ENCODE measurements around the gene HERC3.
A peak's percentile ranks its signal among the peaks of the same experiment; 100 is the strongest.

Gene HERC3

DNA sequence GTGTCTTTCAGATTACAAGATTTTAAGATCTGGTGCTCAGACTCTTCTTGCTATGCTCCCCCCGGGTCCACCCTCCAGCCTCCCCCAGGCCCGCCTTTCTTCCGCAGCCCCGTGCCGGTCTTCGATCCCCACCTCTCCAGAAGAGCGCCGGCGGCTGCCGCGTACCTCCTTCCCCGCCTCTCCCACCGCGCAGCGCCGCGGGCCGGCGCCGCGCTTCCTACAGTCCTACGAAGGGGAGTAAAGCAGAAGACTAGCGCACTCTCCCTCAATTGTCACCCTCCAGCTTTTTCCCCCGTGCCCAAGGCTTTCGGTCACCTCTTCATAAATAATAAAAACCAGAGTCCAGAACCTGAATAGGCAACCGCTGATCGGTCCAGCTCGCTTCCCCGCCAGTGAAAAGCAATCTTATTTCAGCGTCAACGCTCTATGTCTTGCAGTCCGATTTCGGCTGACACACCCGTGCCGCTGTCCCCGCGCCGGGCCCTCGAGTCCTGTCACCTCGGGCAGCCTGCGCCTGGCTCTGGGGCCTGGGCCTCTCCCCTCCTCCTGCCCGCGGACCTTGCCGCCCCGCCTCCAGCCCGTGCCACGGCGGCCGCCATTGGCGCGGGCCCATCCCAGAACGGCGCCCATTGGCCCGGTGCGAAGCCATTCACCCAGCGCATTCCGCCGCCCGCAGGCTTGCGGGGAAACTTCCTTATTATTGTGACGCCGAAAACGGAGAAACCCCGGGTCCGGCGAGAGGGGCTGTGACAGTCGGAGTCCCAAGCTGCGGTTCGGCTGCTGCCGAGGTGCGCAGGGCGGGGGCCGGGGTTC, at the start of gene HERC3:
Gene HERC3 (plus strand): TSS at position 694 of the 813 bp plus-strand sequence. CDS start 13,344 bp downstream, outside the sequence.
- DNase-seq = peak; percentile 80 to 82

DNA sequence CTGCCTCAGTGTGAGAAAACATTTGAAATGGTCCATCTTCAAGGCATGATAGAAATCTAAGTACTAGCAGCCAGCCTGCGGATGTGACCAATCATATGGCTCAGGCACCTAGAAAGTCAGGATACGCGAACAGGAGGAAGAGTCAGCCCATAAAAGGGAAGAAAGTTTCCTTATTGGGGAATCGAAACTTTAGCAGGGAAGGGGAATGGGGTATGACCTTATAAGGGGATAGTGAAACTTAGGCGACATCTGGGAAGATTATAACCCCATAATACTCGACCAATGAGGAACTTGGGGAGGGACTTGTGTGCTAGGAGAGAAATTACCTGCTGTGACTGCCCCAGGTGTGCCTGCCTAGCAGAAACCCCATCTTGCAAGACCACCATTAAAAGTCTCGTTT, 42.5 kb upstream of the HERC3 start:
- DNase-seq = no peak

DNA sequence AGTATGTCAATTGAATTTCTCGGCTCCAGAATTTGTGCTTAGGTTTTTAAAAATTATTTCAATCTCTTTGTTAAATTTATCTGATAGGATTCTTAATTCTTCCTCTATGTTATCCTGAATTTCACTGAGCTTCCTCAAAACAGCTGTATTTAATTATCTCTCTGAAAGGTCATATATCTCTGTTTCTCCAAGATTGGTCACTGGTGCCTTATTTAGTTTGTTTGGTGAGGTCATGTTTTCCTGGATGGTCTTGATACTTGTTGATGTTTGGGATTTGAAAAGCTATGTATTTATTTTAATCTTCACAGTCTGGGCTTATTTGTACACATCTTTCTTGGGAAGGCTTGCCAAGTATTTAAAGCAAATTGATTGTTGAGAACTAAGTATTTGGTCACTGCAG, 24.7 kb upstream of the HERC3 start:
- DNase-seq = no peak

DNA sequence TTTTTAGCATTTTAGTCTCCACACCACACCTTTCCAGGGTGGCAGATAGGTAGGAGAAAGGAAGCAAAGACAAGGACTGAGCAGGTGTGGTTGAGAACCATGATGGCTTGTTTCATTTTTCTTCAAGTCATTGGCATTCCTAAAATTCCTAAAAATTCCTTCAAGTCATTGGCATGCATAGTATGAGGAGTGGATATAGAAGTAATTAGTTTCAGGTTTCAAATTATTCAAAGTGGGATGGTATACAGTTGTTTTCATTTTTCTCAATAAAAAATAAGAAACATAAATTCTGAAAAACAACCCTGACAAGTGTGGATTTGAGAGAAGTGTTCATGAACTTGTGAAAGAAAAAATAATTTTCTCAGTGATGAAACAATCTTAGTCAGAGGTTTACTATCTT, 22.3 kb upstream of the HERC3 start:
- no peak for DNase-seq

DNA sequence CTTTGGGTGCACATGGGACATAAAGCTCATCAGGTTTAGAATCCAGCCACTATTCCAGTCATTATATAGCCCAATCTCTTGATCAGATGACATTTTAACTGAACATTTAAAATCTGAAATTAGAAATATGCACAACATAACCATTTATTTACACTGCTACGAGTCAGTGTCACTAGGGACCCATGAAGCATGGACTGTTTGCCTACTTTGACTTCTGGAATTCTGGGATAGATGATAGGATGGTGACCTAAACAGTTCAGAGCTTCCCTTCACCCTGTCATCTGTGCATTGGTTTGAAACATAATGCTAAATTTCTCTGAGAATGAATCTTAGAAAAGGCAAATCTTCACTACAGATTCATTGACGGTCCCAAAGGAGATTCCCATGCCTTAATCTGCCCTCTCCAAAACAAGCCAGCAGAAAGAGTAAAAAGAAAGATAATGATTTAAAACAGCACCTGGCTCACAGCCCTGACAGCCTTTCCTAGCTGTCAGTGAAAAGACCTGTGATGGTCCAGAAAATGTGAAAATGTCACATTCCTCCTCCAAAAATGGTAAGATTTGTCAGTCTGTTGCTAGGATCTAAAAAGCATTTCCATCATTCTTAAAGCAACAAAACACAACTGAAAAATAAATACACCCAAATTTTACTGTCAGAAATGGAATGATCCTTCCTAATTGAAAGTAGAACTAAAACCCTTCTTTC, 18.9 kb upstream of the HERC3 start:
- DNase-seq = no peak

DNA sequence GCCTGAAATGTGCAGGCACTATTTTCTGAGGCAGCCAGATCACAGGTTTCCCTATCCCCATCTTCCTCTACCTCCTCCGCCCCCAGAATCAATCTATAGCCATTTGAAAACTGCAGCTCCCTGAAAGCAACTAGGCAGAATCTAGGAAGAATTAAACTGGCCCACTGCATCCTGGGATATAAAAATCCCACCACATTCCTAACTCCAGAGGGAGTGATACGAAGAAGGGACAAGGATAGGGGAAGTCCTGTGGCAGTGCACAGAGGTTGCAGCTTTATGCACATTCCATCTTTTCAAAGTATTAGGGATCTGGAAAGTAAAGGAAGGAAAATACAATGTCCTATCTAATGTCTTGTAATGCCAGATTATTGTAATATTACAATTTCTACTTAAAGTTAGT, 18.3 kb upstream of the HERC3 start:
- DNase-seq = no peak

DNA sequence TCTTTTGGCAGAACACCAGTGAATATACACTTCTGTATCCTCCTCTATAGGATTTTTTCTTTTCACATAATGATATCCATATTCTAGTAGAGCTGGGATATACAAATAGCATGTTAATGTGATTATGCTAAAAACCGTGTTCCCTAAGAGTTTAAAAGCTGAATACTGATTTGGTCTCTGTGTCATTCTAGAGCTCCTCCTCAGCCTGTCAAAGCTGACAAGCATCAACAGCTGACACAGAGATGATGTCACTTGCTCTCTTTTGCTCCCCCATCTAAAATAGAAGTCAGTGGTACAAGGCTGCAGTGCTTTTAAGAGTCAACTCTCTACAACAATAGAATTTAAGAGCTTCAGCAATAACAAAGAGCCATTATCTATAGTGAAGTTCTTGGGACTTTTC, 17.1 kb upstream of the HERC3 start:
- DNase-seq = no peak

DNA sequence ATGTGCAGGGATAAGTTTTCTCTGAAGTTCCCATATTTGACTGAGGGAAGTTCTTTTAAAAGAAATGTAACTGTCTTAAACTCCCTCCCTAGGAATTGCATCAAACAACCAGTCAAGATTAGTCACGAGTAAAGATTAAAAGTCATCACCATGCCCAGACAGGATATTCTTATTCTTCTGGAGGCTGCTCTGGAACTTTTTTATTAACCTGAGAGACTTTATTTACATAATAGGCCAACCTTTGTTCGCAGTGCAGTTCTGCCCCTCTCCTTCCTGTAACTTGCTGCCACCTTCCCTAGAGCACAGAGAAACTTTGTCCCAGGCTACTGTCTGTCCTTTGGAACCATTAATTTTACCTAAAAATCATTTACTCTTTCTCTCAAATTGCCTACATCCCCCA, 9.8 kb upstream of the HERC3 start:
- DNase-seq = no peak

DNA sequence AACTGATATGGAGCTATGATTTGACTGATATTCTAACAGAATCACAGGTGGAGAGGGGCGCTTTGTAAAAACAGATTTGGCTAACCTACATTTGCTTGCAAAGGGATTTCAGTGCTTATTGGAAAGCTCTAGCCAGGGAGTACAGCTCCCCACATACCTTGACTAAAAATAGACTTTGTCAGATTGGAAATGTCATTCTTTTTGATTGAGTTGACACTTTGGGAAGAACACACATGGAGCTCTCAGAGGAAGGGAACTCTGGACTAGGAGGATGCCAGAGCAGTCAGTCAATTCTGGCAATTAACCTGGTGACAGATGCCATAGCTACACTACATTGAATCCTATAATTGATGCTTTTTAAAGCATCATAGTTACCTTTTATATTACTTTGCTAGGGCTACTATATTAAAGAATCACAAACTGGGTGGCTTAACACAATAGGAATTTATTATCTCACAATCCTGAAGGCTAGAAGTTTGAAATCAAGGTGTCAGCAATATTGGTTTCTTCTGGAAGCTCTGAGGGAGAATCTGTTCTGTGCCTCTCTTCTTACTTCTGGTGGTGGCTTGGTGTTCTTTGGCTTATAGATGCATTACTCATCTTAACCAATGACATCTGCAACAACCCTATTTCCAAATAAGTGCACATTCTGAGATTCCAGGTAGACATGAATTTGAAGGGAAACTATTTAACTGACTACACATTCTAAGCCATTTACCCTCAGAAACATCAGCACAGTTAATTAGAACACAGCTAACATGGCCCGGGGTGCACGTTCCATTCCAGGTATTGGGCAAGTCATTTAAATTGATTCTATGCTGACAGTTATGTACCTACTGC, 8.4 kb upstream of the HERC3 start:
- no peak for DNase-seq

DNA sequence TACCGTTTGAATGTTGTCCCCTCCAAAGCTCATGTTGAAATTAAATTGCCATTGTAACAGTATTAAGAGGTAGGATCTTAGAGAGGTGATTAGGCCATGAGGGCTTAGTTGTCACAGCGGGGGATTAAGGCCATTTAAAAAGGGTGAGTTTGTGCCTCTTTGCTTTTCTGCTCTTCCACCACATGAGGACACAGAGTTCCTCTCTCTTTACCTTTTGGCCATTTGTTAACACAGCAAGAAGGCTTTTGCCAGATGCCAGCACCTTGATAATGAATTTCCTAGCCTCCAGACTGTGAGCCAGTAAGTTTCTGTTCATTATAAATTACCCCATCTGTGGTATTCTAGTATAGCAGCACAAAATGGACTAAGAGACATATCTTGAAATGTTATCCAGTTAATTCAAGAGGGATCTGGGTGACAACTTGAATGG, 7.8 kb upstream of the HERC3 start:
- DNase-seq = no peak

DNA sequence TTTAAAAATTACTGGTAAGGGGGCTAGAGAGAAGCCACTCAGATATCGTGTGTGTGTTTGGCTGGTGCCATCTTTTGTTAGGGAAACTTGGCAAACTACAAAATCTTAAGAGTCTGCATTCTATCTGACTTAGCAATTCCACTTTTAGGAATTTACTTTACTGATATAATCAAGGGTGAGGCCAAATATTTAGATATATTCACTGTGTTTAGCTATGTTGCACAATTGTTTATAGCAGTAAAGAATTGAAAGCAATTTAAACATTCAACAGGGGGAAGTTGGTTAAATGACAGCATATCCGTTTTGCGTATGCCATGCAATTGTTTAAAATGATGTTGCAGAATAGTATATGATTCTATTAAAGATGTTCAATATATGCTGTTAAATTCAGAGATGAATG, 6.4 kb upstream of the HERC3 start:
- no peak for DNase-seq

DNA sequence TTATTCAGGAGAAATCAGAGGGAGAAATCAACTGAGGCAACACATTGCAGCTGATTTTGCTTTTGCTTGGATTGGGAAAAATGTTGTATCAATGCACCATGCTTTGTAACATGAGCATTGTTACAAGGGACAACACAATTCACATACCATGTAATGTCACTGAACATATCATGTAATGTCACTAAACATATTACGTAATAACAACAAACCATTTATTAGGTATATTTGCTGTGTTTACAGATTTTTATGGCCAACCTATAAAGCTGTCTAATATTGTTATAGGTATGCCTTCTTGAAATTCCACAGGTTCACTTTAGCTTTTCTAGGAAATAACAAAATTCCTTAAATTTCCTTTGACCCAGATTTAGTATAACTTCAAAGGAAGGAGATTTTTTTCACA, 5.0 kb upstream of the HERC3 start:
- DNase-seq = no peak

DNA sequence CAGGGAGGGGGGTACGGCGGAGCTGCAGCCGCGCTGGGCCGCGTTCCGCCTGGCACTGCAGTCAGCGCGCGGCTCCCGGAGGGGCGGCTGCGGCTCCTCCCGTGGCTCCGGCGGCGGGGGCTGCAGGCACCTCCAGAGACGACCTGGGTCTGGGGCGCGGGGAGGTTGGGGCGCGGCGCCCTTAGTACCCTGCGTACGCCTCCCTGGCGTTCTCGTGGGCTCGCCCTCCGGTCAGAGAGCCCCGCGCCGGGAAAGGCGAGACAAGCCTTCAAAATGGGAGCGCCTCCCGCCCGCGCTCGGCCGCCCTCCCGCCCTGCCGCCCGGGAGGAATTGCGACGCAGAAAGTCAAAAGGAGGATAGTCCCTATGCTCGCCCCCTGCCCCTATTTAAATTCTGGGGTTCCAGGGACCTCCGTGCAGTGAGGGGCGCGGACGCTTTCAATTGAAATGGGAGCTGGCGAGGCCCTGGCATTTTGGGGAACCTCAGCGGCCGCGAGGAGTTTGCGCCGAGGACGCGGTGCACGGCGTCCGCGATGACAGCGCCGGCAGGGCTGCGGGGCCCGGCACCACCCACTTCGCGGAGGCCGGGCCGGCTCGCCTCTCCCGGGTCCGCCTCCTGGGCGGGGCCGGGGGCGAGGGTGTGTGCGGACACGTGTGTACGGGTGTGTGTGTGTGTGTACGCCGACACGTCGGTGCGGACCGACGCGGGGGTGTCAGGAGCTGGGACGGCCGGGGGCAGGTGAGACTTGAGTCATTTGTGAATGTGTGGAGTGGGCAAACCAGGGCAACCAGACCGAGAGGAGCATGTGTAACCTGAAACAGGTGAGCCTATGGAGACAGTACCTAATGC, 544 bp downstream of the HERC3 start:
- peak; percentile 83 to 87 for DNase-seq

DNA sequence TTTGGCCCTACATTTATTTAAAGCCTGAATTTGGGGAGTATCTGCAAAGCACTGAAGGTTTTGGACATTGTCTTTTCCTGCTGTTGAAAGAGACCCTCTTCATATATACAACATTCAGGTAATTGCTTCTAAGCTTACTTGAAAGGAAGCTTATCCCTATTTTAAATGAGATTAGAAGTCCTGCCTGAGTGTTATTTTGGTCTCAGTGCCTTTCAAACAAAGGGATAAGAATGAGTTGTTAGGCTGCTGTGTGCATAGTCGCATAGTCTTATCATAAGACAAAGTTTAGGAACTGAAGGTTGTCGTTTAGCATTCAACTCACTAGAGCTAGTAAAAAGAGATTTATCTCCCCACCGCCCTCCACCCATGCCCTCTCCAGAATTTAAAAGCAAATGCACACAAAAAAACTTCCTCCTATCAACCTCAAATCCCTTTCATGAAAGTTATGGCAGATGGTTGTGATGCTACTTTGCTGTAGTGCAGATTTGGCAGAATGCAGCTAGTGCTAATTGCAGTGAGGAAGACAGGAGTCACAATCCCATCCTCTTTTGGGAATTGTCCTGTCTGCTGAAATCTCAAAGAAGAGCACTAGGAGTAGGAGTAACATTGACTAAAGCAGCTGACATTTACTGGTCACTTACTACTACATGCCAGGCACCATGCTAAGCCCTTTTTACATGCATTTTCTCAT, 5.8 kb downstream of the HERC3 start:
- DNase-seq = no peak

DNA sequence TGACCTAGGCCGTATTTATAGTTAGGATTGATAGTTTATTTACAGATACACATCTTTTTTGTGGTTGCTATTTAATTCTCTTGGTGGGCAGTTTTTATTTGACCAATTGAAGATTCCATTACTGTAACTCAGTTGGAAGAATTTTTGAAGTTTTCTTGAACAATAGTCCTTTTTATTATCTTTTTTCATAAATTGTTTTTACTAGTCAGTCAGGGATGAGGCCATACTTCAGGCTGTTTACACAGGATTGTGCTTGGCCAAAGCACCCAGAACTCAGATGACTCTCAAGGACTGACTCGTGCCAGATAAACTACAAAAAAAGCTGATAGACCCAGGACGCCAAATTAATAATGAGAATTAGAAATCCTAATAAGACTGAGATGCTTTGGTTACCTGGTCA, 7.0 kb downstream of the HERC3 start:
- no peak for DNase-seq

DNA sequence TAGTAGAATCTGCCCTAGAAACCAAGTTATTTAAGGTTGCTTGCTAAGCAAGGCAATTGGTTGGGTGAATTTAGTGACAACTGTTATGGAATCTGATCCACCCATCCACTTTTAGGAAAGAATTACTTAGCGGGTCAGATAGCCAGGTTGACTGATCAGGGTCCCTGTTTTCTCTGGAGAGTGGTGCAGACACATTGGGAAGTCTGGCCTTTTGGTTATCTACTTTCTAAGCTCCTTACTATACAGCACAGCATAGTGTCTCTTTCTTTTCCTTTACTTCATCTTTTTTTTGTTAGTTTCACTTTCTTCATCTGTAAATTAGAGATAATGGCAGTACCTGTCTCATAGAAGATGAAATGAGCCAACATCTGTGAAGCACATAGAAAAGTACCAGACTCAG, 7.4 kb downstream of the HERC3 start:
- no peak for DNase-seq

DNA sequence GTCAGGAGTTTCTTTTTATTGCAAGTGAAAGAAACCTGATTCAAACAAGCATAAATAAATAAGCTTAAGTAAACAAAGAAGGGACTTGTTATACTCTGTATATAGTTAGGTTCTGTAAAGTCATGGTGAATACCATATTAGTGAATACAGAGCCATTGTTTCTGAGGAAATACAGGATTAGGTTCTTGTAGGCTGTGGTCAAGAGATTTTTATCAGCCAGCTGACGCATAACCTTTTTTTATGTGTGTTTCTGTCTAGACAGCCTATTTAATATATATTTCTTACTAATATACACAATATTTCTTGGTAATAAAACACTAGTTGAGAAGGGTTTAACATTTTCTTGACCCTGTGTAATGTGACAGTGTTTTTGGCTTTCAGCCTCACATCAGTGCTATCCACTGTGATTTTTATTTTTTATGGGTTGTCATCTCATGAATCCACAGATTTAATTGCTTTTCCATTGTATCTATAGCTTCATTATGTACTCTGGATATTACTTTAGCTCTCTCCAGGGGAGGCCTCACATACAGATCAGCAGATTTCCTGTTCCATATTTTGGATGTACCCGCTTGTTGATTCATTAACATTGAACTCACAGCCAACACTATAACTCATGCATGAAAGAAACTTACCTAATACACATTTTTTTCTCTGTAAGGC, 8.0 kb downstream of the HERC3 start:
- no peak for DNase-seq

DNA sequence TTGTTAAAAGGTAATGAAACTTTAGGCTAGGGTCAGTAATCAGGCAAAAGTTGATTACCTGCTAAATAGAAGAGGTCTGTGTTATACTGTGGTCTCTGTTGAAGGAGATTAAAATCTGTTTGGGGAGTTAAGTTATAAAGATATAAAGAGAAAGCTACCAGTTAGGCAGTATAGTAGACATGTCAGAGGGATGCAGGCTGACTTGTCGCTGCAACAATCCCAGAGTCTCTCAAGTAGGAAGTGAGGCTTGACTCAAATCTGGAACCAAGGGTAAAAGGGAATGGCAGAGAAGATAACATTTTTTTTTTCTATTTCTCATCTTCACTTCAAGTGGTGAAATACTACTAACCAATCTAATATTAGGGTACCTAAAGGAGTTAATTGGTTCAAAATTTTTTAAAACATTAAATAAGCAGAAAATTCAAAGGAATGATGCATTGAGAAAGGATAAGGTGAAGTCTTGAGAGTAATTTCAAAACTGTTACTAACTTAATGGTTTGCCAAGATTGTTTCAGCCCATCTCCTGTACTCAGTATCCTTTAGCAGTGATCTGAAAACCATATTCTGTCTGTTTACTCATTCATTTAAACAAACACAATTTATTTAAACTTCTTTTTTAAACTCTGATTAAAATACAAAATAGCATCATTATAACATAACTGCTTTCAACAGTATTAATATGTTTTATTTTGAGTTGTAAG, 12.8 kb downstream of the HERC3 start:
- no peak for DNase-seq

DNA sequence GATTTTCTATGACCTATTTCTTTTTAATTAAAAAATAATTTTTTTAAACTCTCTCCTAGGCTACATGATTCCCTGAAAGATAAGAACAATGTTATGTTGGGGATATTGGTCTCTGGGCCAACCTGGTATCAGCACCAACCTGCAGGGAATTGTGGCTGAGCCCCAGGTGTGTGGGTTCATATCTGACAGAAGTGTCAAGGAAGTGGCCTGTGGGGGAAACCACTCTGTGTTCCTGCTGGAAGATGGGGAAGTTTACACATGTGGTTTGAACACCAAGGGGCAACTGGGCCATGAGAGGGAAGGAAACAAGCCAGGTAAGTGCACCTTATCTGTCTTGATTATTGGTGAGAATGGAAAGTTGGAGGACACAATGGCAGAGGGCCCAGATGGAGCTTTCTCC, 13.5 kb downstream of the HERC3 start:
- DNase-seq = no peak

DNA sequence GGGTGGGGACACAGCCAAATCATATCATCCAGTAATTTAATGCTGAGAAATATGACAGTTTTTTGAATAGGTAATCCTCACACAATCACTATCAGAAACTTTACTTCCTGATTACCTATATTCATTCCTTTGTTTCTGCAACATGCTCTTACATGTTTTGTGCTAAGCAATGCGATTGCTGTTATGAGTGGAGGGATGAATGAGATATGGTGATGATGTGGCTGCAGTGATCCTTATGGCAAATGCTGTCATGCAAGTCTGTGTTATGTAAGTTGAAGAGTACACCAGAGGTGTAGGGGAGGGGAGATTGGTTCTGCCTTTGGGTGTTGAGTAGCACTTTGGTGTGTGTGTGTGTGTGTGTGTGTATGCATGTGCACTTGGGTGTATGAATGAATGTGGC, 14.6 kb downstream of the HERC3 start:
- DNase-seq = no peak

DNA sequence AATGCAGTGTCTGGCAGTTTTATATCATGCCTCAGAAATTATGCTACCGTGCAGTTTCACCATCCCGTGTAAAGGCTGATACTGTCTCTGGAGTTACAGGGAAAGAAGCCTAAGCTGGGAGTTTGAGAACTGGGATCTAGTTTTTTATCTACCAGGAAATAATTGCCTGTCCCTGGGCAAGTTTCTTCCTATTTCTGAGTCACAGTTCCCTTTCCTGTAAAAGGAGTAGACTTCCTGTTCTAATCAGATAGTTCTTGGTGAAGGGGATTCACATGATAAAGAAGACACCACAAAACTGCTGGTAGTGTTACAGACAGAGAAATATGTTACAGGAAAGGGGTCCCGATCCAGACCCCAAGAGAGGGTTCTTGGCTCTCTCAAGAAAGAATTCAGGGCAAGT, 17.1 kb downstream of the HERC3 start:
- no peak for DNase-seq
